GM23338 (cell line): ENCODE results near the gene IGSF21. TPM values are rescaled to one million over a fixed set of nuclear protein-coding genes. Genes with fewer than 3 reads are reported as not detected.

Source experiments
- ATAC-seq: fragments of 200-7000 bp; cut with Tn5 transposase; 3 replicates; pipeline ENCODE4 v1.9.1; 2020
- DNase-seq: peaks from one replicate; pipeline ENCODE4 v3.0.0-alpha.2; 2015; ENCODE audit warnings: low spot score
- H2AFZ ChIP-seq: fragments of 200-600 bp; sonication (generic); 2 replicates; pipeline ENCODE4 v1.8.0; 2016; ENCODE audit warnings: antibody characterized with exemption, mild to moderate bottlenecking, moderate library complexity
- H3F3A ChIP-seq: fragments of 200-600 bp; sonication (generic); replicated peaks from 2 replicates; pipeline ENCODE4 v1.8.0; 2017; ENCODE audit warnings: antibody characterized with exemption, mixed run types, low read depth
- H3K27ac ChIP-seq: fragments of 200-600 bp; sonication (generic); 2 replicates; pipeline ENCODE4 v1.6.1; 2016; ENCODE audit warnings: low read depth
- H3K27me3 ChIP-seq: fragments of 200-600 bp; sonication (generic); 2 replicates; pipeline ENCODE4 v1.8.0; 2016; ENCODE audit warnings: mild to moderate bottlenecking, mixed run types, moderate library complexity; ENCODE audit not compliant: insufficient read depth
- H3K36me3 ChIP-seq: fragments of 200-600 bp; sonication (generic); 2 replicates; pipeline ENCODE4 v1.8.0; 2016; ENCODE audit warnings: mild to moderate bottlenecking; ENCODE audit not compliant: insufficient read depth
- H3K4me1 ChIP-seq: fragments of 200-600 bp; sonication (generic); 2 replicates; pipeline ENCODE4 v1.8.0; 2016; ENCODE audit warnings: mild to moderate bottlenecking, moderate library complexity; ENCODE audit not compliant: insufficient read depth
- H3K4me2 ChIP-seq: fragments of 200-600 bp; sonication (generic); 2 replicates; pipeline ENCODE4 v1.7.1; 2017; ENCODE audit warnings: mixed run types
- H3K4me3 ChIP-seq: fragments of 200-600 bp; sonication (generic); 2 replicates; pipeline ENCODE4 v1.6.1; 2016; ENCODE audit warnings: mixed run types
- H3K79me2 ChIP-seq: fragments of 200-600 bp; sonication (generic); replicated peaks from 2 replicates; pipeline ENCODE4 v1.8.0; 2017; ENCODE audit warnings: mild to moderate bottlenecking; ENCODE audit not compliant: insufficient read depth
- H3K9me2 ChIP-seq: fragments of 200-600 bp; sonication (generic); 2 replicates; pipeline ENCODE4 v1.8.0; 2017; ENCODE audit not compliant: insufficient read depth
- H4K20me1 ChIP-seq: fragments of 200-600 bp; sonication (generic); replicated peaks from 2 replicates; pipeline ENCODE4 v1.8.0; 2017; ENCODE audit warnings: mild to moderate bottlenecking; ENCODE audit not compliant: insufficient read depth
- H3K27ac Mint-ChIP-seq: 2 replicates; pipeline ENCODE4 v1.8.0; 2020; ENCODE audit warnings: inconsistent platforms, mild to moderate bottlenecking, moderate library complexity, mixed read lengths
- H3K27me3 Mint-ChIP-seq: 3 replicates; pipeline ENCODE4 v1.8.0; 2022; ENCODE audit warnings: low read depth, mild to moderate bottlenecking, moderate library complexity, mixed read lengths, inconsistent platforms; ENCODE audit not compliant: insufficient read depth, poor library complexity
- H3K36me3 Mint-ChIP-seq: 3 replicates; pipeline ENCODE4 v1.8.0; 2021; ENCODE audit warnings: low read depth, mild to moderate bottlenecking, inconsistent platforms, moderate library complexity, mixed read lengths
- H3K4me1 Mint-ChIP-seq: 3 replicates; pipeline ENCODE4 v1.8.0; 2020; ENCODE audit warnings: mild to moderate bottlenecking, inconsistent platforms, mixed read lengths
- H3K4me3 Mint-ChIP-seq: 3 replicates; pipeline ENCODE4 v1.8.0; 2021; ENCODE audit warnings: moderate library complexity, mild to moderate bottlenecking, inconsistent platforms, mixed read lengths
- H3K9me3 Mint-ChIP-seq: 3 replicates; pipeline ENCODE4 v1.8.0; 2020; ENCODE audit warnings: moderate library complexity, mild to moderate bottlenecking, inconsistent platforms, mixed read lengths
- CREB1 ChIP-seq: fragments of 250-450 bp; sonication (Bioruptor Pico); IDR thresholded peaks from 2 replicates; pipeline ENCODE4 v1.5.0; 2020; ENCODE audit warnings: low read depth, mild to moderate bottlenecking, moderate library complexity
- ETS1 ChIP-seq: IDR thresholded peaks from 2 replicates; pipeline ENCODE4 v1.6.1; 2016; ENCODE audit warnings: antibody characterized with exemption
- EZH2 ChIP-seq: fragments of 200-600 bp; sonication (generic); IDR thresholded peaks from one replicate; pipeline ENCODE4 v1.8.0; 2017; ENCODE audit warnings: antibody characterized with exemption, mild to moderate bottlenecking, low read depth; ENCODE audit not compliant: unreplicated experiment
- EZH2phosphoT487 ChIP-seq: fragments of 200-600 bp; sonication (generic); IDR thresholded peaks from one replicate; pipeline ENCODE4 v1.8.1; 2018; ENCODE audit warnings: antibody characterized with exemption; ENCODE audit not compliant: unreplicated experiment
- JUNB ChIP-seq: IDR thresholded peaks from one replicate; pipeline ENCODE4 v1.6.1; 2016; ENCODE audit warnings: antibody characterized with exemption; ENCODE audit not compliant: unreplicated experiment
- NANOG ChIP-seq: IDR thresholded peaks from 2 replicates; pipeline ENCODE4 v1.6.1; 2016; ENCODE audit warnings: antibody characterized with exemption, borderline replicate concordance
- POLR2AphosphoS5 ChIP-seq: IDR thresholded peaks from 2 replicates; pipeline ENCODE4 v1.6.1; 2016; ENCODE audit warnings: antibody characterized with exemption, low read depth
- STAT1 ChIP-seq: IDR thresholded peaks from one replicate; pipeline ENCODE4 v1.6.1; 2016; ENCODE audit warnings: antibody characterized with exemption; ENCODE audit not compliant: unreplicated experiment
- ZNF114 ChIP-seq: fragments of 250-450 bp; sonication (Bioruptor Pico); IDR thresholded peaks from 2 replicates; pipeline ENCODE4 v1.5.0; 2020; ENCODE audit warnings: mild to moderate bottlenecking, moderate library complexity
- ZNF331 ChIP-seq: fragments of 250-450 bp; sonication (Bioruptor Pico); IDR thresholded peaks from 2 replicates; pipeline ENCODE4 v1.5.0; 2020; ENCODE audit warnings: low read depth, mild to moderate bottlenecking, moderate library complexity
- ZNF462 ChIP-seq: fragments of 250-450 bp; sonication (Bioruptor Pico); IDR thresholded peaks from 2 replicates; pipeline ENCODE4 v1.5.0; 2020; ENCODE audit warnings: mild to moderate bottlenecking, moderate library complexity
- polyA plus RNA-seq: library from polyadenylated mRNA; unstranded; fragments of >200 nt; fragmentation: Nextera tagmentation; extraction: Ambion mirVana; gene quantifications from 2 replicates; pipeline ENCODE4 v1.2.1, GENCODE V29; 2016
- total RNA-seq: library from RNA; depleted of rRNA; stranded (reverse); fragments of >200 nt; shearing (Covaris generic); gene quantifications from 2 replicates; pipeline ENCODE4 v1.2.3, GENCODE V29; 2014
- TF ChIP-seq, protein P1 (sequence below): IDR thresholded peaks from one replicate; pipeline ENCODE4 v1.6.1; 2018; ENCODE audit warnings: antibody characterized with exemption; ENCODE audit not compliant: unreplicated experiment
- TF ChIP-seq, protein P2 (sequence below), 2 experiments: fragments of 200-600 bp in 1 of 2; sonication (generic) in 1 of 2; conservative IDR thresholded peaks; 2 replicates each; pipeline versions ENCODE4 v1.5.1 to v1.6.1; 2016 to 2017; ENCODE audit warnings: antibody characterized with exemption in 2 of 2, low read depth in 2 of 2, mild to moderate bottlenecking in 2 of 2, moderate library complexity in 1 of 2

Gene IGSF21
- total and polyA plus RNA-seq, 2 experiments from 2014 or later, result 15.6 to 15.7 TPM

DNA sequence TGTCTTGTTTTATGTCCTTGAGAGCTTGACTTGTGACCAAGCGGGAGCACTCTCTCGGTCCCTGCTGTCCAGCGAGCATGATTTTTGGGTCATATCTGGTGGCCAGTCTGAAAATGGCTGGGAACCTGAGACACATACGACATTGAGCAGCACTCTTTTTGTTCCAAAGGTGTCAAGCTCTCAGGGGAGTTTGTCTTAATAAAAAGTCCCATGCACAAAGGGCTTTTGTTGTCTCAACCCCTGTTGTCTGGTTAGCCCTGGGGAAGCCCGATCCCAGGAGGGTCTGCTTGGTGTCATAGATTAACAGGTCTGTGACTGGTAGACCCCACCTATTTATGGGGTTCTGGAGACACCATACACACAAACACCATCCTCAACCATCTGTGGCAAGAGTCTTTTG lies 315.4 kb downstream of the IGSF21 start (continued):
- TF ChIP-seq, protein P1, sequence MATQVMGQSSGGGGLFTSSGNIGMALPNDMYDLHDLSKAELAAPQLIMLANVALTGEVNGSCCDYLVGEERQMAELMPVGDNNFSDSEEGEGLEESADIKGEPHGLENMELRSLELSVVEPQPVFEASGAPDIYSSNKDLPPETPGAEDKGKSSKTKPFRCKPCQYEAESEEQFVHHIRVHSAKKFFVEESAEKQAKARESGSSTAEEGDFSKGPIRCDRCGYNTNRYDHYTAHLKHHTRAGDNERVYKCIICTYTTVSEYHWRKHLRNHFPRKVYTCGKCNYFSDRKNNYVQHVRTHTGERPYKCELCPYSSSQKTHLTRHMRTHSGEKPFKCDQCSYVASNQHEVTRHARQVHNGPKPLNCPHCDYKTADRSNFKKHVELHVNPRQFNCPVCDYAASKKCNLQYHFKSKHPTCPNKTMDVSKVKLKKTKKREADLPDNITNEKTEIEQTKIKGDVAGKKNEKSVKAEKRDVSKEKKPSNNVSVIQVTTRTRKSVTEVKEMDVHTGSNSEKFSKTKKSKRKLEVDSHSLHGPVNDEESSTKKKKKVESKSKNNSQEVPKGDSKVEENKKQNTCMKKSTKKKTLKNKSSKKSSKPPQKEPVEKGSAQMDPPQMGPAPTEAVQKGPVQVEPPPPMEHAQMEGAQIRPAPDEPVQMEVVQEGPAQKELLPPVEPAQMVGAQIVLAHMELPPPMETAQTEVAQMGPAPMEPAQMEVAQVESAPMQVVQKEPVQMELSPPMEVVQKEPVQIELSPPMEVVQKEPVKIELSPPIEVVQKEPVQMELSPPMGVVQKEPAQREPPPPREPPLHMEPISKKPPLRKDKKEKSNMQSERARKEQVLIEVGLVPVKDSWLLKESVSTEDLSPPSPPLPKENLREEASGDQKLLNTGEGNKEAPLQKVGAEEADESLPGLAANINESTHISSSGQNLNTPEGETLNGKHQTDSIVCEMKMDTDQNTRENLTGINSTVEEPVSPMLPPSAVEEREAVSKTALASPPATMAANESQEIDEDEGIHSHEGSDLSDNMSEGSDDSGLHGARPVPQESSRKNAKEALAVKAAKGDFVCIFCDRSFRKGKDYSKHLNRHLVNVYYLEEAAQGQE, result no peak
- TF ChIP-seq, protein P2, sequence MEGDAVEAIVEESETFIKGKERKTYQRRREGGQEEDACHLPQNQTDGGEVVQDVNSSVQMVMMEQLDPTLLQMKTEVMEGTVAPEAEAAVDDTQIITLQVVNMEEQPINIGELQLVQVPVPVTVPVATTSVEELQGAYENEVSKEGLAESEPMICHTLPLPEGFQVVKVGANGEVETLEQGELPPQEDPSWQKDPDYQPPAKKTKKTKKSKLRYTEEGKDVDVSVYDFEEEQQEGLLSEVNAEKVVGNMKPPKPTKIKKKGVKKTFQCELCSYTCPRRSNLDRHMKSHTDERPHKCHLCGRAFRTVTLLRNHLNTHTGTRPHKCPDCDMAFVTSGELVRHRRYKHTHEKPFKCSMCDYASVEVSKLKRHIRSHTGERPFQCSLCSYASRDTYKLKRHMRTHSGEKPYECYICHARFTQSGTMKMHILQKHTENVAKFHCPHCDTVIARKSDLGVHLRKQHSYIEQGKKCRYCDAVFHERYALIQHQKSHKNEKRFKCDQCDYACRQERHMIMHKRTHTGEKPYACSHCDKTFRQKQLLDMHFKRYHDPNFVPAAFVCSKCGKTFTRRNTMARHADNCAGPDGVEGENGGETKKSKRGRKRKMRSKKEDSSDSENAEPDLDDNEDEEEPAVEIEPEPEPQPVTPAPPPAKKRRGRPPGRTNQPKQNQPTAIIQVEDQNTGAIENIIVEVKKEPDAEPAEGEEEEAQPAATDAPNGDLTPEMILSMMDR (conservative IDR thresholded peaks at IDR 0.05; ENCODE audit: low read depth in 2 of 2), result no peak
- no peak for TF ChIP-seq POLR2AphosphoS5
- no peak for TF ChIP-seq ZNF114
- TF ChIP-seq EZH2phosphoT487, result no peak
- no peak for TF ChIP-seq STAT1
- no peak for TF ChIP-seq ETS1
- no peak for TF ChIP-seq CREB1 (CRISPR knock-in tag)
- no peak for TF ChIP-seq EZH2
- TF ChIP-seq ZNF331 (CRISPR knock-in tag), result no peak

- no peak for ATAC-seq
- 0 out of 2 replicates have a peak, but pooled peaks cover 5% of the 10 kb centered on the region for H3K4me1 ChIP-seq
- no peak overlapping the region for H3K4me2 ChIP-seq
- H3F3A ChIP-seq, result no peaks in the 10 kb centered on the region
- H3K4me3 Mint-ChIP-seq, result no peak overlapping the region
- H3K36me3 ChIP-seq, result no peaks in the 10 kb centered on the region
- H3K27me3 ChIP-seq, result no peaks in the 10 kb centered on the region
- 0 out of 2 replicates have a peak, but pooled peaks cover 8% of the 10 kb centered on the region for H3K9me2 ChIP-seq
- H3K27me3 Mint-ChIP-seq, result peaks cover 7% of the 10 kb centered on the region
- H3K9me3 Mint-ChIP-seq, result peaks cover 9% of the 10 kb centered on the region
- no peak for DNase-seq
- H3K4me3 ChIP-seq, result no peak overlapping the region
- no peaks in the 10 kb centered on the region for H3K79me2 ChIP-seq
- H3K4me1 Mint-ChIP-seq, result peaks cover 7% of the 10 kb centered on the region; the same call in 2 of the 3 replicates
- H3K36me3 Mint-ChIP-seq, result peaks cover 3% of the 10 kb centered on the region; the same call in 2 of the 3 replicates
- H3K27ac Mint-ChIP-seq, result no peak overlapping the region
- H2AFZ ChIP-seq, result no peak overlapping the region
- no peak overlapping the region for H3K27ac ChIP-seq
- H4K20me1 ChIP-seq, result no peaks in the 10 kb centered on the region
- TF ChIP-seq ZNF462 (CRISPR knock-in tag), result no peak
- TF ChIP-seq EZH2phosphoT487, result no peak
- no peak for TF ChIP-seq JUNB
- no peak for TF ChIP-seq CREB1 (CRISPR knock-in tag)
- no peak for TF ChIP-seq NANOG
Measured at GRCh38 chr1:18426580-18426979, 319.0 kb downstream of the IGSF21 start.
